Kidney (tissue), 14 donors: ENCODE measurements around the gene FLT1. TPM values are rescaled to one million over a fixed set of nuclear protein-coding genes. Genes with fewer than 3 reads are reported as not detected.

Source experiments
- DNase-seq, 5 donors: peaks; one replicate each; pipeline ENCODE4 v3.0.0-alpha.2; 2013 to 2020
- FAIRE-seq: peaks from 2 replicates; lab custom pipeline; 2012; peaks lifted over from hg19 to GRCh38; lab: Jason Lieb, UNC
- H3K27ac ChIP-seq, 2 donors: one replicate each; pipeline ENCODE4 v1.7.0; 2013; ENCODE audit warnings: low read depth in 2 of 2, low read length in 2 of 2, inconsistent platforms in 1 of 2
- H3K27me3 ChIP-seq: one replicate; pipeline ENCODE4 v1.7.1; 2013; ENCODE audit warnings: low read length, inconsistent platforms; ENCODE audit not compliant: control insufficient read depth, insufficient read depth
- H3K36me3 ChIP-seq, 3 donors: one replicate each; pipeline versions ENCODE4 v1.7.0 to v1.7.1; 2013; ENCODE audit warnings: low read length in 3 of 3, control low read depth in 1 of 3, inconsistent platforms in 1 of 3; ENCODE audit not compliant: insufficient read depth in 3 of 3, control insufficient read depth in 2 of 3
- H3K4me1 ChIP-seq, 3 donors: one replicate each; pipeline versions ENCODE4 v1.7.0 to v1.7.1; 2013; ENCODE audit warnings: low read length in 3 of 3, inconsistent platforms in 1 of 3, low read depth in 1 of 3; ENCODE audit not compliant: control insufficient read depth in 2 of 3, insufficient read depth in 2 of 3
- H3K4me3 ChIP-seq, 3 donors: one replicate each; pipeline versions ENCODE4 v1.7.0 to v1.8.1; 2013; ENCODE audit warnings: low read length in 3 of 3, control low read depth in 1 of 3, inconsistent platforms in 1 of 3
- H3K9ac ChIP-seq, 3 donors: one replicate each; pipeline versions ENCODE4 v1.7.0 to v1.7.1; 2013; ENCODE audit warnings: low read length in 3 of 3, control low read depth in 1 of 3, inconsistent platforms in 1 of 3
- H3K9me3 ChIP-seq, 3 donors: one replicate each; pipeline versions ENCODE4 v1.7.0 to v1.7.1; 2013; ENCODE audit warnings: low read length in 3 of 3, control low read depth in 1 of 3, inconsistent platforms in 1 of 3; ENCODE audit not compliant: control insufficient read depth in 2 of 3, insufficient read depth in 1 of 3
- CTCF ChIP-seq: IDR thresholded peaks from 3 replicates; pipeline ENCODE4 v1.5.1; 2012; ENCODE audit warnings: mild to moderate bottlenecking, moderate library complexity, borderline replicate concordance; ENCODE audit not compliant: insufficient read depth; ENCODE audit errors: extremely low read depth
- intact Hi-C: fragments of 100-400 bp; cut with DNase I; formaldehyde crosslinking; loops from one replicate; pipeline ENCODE4 v1.11.1; 2022
- polyA plus RNA-seq: library from polyadenylated mRNA; stranded (reverse); fragments of 350-450 nt; fragmentation: Illumina TruSeq; extraction: RNeasy Lipid Tissue Mini Kit (QIAGEN cat#74804); gene quantifications from one replicate; pipeline ENCODE4 v1.2.3, GENCODE V29; 2014; ENCODE audit warnings: low read depth, low replicate concordance; ENCODE audit not compliant: insufficient read depth
- total RNA-seq: library from RNA; stranded (reverse); fragmentation: NEBNext Ultra II Directional; extraction: Animal tissue kit (Norgen Biotek cat#: 25700); gene quantifications from one replicate; pipeline ENCODE4 v1.2.1, GENCODE V29; 2021
- donor health status: control.
- donor health status: control.
- donor health status: control.
- donor health status: control.
- donor health status: control.
- donor health status: DM: yes; HTN: yes; CAD: no.
- donor health status: Normal renal cell carcinoma (clear cell type).

Gene FLT1
- total and polyA plus RNA-seq, 2 donors from 2014 or later: 17.2 to 45.7 TPM

GRCh38 chr13:28536371-28536770 lies 41.4 kb upstream of the FLT1 start:
- intact Hi-C loops: no loop called here
- DNase-seq (no peak), FAIRE-seq (no peak)
- no peak overlapping the region for H3K9ac ChIP-seq
- H3K4me3 ChIP-seq: no peak overlapping the region
- H3K27me3 ChIP-seq: peaks cover 5% of the 10 kb centered on the region
- H3K27ac ChIP-seq: no peak overlapping the region
- H3K36me3 ChIP-seq: no peaks in the 10 kb centered on the region
- H3K4me1 ChIP-seq: peaks cover 4 to 6% (median 4%) of the 10 kb centered on the region in 3 donors
- H3K9me3 ChIP-seq: peaks cover 0 to 2% (median 0%) of the 10 kb centered on the region in 3 donors
- TF ChIP-seq CTCF: no peak

GRCh38 chr13:28535734-28536133 lies 40.8 kb upstream of the FLT1 start:
- H3K4me1 ChIP-seq: peaks cover 4 to 11% (median 6%) of the 10 kb centered on the region in 3 donors
- no peak for TF ChIP-seq CTCF
- H3K27ac ChIP-seq: no peak overlapping the region
- FAIRE-seq (no peak), DNase-seq (no peak)
- H3K36me3 ChIP-seq: no peaks in the 10 kb centered on the region
- H3K4me3 ChIP-seq: no peak overlapping the region
- peaks cover 9% of the 10 kb centered on the region for H3K27me3 ChIP-seq
- intact Hi-C loops: no loop called here
- peaks cover 0 to 2% (median 0%) of the 10 kb centered on the region in 3 donors for H3K9me3 ChIP-seq
- no peak overlapping the region for H3K9ac ChIP-seq

- H3K9ac ChIP-seq: no peak overlapping the region
- no peak for TF ChIP-seq CTCF
- no peak overlapping the region for H3K27ac ChIP-seq
- DNase-seq (no peak), FAIRE-seq (no peak)
- peaks cover 0 to 2% (median 0%) of the 10 kb centered on the region in 3 donors for H3K9me3 ChIP-seq
- no peak overlapping the region for H3K4me3 ChIP-seq
- peaks cover 4 to 13% (median 6%) of the 10 kb centered on the region in 3 donors for H3K4me1 ChIP-seq
- intact Hi-C loops: no loop called here
- H3K36me3 ChIP-seq: no peaks in the 10 kb centered on the region
- peaks cover 18% of the 10 kb centered on the region for H3K27me3 ChIP-seq
These were observed 39.9 kb upstream of the FLT1 start for GRCh38 chr13:28534801-28535200.

GRCh38 chr13:28534210-28534609 lies 39.3 kb upstream of the FLT1 start:
- Histone ChIP-seq H3K9ac (no peak overlapping the region), H3K27me3 (peaks cover 18% of the 10 kb centered on the region)
- TF ChIP-seq CTCF: no peak

More at GRCh38 chr13:28534210-28534609, 39.3 kb upstream of the FLT1 start:
- FAIRE-seq (no peak), DNase-seq (no peak)
- Histone ChIP-seq H3K36me3 (no peaks in the 10 kb centered on the region), H3K4me1 (peaks cover 4 to 13% (median 6%) of the 10 kb centered on the region in 3 donors), H3K27ac (no peak overlapping the region), H3K4me3 (no peak overlapping the region), H3K9me3 (peaks cover 0 to 2% (median 0%) of the 10 kb centered on the region in 3 donors)
- intact Hi-C loops: no loop called here
